A549 treated with dexamethasone at 1 μM for 4 hours (cell line): Measurements from ENCODE around the gene CT45A8. TPM values are rescaled to one million over a fixed set of nuclear protein-coding genes. Genes with fewer than 3 reads are reported as not detected.

ENCODE experiments used
- total RNA-seq: library from RNA; stranded (reverse); fragments of 200-300 nt; extraction: Qiagen RNA extraction; gene quantifications from 5 replicates; pipeline ENCODE4 v1.2.3, GENCODE V29; 2022

The CT45A8 gene
- not detected in 5 replicates for total RNA-seq

GRCh38 chrX:135854438-135854837 is at the start of gene CT45A8:
TSS of gene CT45A8 (minus strand) at chrX:135854538. CDS start at chrX:135850783, 3,755 bp downstream.

GRCh38 chrX:135893294-135893817 is 39.0 kb upstream of the CT45A8 start, which contains the start of the genes CT45A10 and SAGE1:
TSS of gene CT45A10 (minus strand) at chrX:135893444. CDS start at chrX:135885344, 8,100 bp downstream.
TSS of gene SAGE1 (plus strand) at chrX:135893716. CDS start at chrX:135896243, 2,527 bp downstream.

GRCh38 chrX:135871712-135872111 is 17.4 kb upstream of the CT45A8 start, which contains the start of gene CT45A9:
TSS of gene CT45A9 (minus strand) at chrX:135871812. CDS start at chrX:135868061, 3,751 bp downstream.

GRCh38 chrX:135837180-135837579 is 17.2 kb downstream of the CT45A8 start, which contains the start of gene CT45A7:
TSS of gene CT45A7 (minus strand) at chrX:135837280. CDS start at chrX:135833533, 3,747 bp downstream.

GRCh38 chrX:135819912-135820311 is 34.4 kb downstream of the CT45A8 start, which contains the start of gene CT45A2:
TSS of gene CT45A2 (minus strand) at chrX:135820012. CDS start at chrX:135816265, 3,747 bp downstream.

GRCh38 chrX:135802687-135803086 is 51.7 kb downstream of the CT45A8 start, which contains the start of gene CT45A6:
TSS of gene CT45A6 (minus strand) at chrX:135802787. CDS start at chrX:135798993, 3,794 bp downstream.

Other genes starting within 250 kb of the CT45A8 start
- gene CT45A1, start 140.9 kb downstream of the CT45A8 start, total RNA-seq, result not detected in 5 replicates
- gene CT45A3, start 86.3 kb downstream of the CT45A8 start, total RNA-seq, result 0.12 TPM in 1 of 5 replicates, not detected in the others
- 0.09 to 0.22 TPM in 2 of 5 replicates, not detected in the others for gene CT45A5, start 69.0 kb downstream of the CT45A8 start, total RNA-seq
- gene CT45A6, start 51.8 kb downstream of the CT45A8 start, total RNA-seq, result not detected in 5 replicates
- gene CT45A2, start 34.5 kb downstream of the CT45A8 start, total RNA-seq, result not detected in 5 replicates
- gene CT45A7, start 17.3 kb downstream of the CT45A8 start, total RNA-seq, result not detected in 5 replicates
- not detected in 5 replicates for gene CT45A9, start 17.3 kb upstream of the CT45A8 start, total RNA-seq
- 0.21 to 0.55 TPM (median 0.44 TPM) in 4 of 5 replicates, not detected in the other for gene CT45A10, start 38.9 kb upstream of the CT45A8 start, total RNA-seq
- gene SAGE1, start 39.2 kb upstream of the CT45A8 start, total RNA-seq, result 0.02 to 0.14 TPM (median 0.05 TPM) in 4 of 5 replicates, not detected in the other
- 16.7 to 23.9 TPM (median 20.4 TPM) in 5 replicates for gene MMGT1, start 119.5 kb upstream of the CT45A8 start, total RNA-seq
- 6.9 to 10.1 TPM (median 8.8 TPM) in 5 replicates for gene SLC9A6, start 130.9 kb upstream of the CT45A8 start, total RNA-seq